HG02852 (cell line): ENCODE results near the gene WDR90.

ENCODE experiments used
- ATAC-seq: cut with Tn5 transposase; IDR thresholded peaks from one replicate; pipeline ENCODE4 v1.9.1; 2021; ENCODE audit warnings: mild to moderate bottlenecking, moderate library complexity; ENCODE audit not compliant: unreplicated experiment

WDR90 gene

GRCh38 chr16:648781-649589, at the start of gene WDR90:
WDR90 (plus strand) TSS chr16:649365; CDS start chr16:649417, 52 bp downstream.
- ATAC-seq = peak; percentile 80

DNA sequence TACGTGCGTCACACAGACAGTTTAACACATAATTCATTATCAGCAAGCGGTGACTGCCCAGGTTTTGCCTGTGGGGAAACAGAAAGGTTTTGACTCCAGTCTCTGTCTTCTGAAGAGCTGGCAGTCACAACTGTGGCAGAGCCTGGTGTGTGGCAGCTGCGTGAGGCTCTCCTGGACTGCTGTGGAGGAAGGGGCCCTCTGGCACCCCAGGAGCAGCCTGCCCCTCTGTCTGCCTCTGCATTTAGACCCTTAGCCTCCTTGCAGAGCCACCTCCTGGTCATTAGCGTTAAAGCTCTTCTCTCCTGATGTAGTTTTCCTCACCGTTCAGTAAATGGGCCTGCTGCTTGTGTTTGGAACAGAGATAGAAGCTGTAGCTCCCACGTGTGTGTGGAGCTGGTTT, 48.4 kb upstream of the WDR90 start:
- no peak for ATAC-seq

DNA sequence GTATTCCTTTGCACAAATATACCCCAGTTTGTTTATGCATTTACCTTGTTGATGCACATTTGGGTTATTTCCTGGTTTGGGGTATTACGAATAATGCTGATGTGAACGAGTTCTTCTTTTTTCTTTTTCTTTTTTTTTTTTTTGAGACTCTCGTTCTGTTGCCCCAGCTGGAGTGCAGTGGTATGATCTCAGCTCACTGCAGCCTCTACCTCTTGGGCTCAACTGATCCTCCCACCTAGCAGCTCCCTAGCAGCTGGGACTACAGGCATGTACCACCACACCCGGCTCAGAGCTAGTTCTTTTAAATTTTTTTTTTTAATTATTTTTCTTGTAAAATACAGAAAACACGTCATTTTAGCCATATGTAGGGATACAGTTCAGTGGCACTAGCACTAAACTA, 45.2 kb upstream of the WDR90 start:
- no peak for ATAC-seq

DNA sequence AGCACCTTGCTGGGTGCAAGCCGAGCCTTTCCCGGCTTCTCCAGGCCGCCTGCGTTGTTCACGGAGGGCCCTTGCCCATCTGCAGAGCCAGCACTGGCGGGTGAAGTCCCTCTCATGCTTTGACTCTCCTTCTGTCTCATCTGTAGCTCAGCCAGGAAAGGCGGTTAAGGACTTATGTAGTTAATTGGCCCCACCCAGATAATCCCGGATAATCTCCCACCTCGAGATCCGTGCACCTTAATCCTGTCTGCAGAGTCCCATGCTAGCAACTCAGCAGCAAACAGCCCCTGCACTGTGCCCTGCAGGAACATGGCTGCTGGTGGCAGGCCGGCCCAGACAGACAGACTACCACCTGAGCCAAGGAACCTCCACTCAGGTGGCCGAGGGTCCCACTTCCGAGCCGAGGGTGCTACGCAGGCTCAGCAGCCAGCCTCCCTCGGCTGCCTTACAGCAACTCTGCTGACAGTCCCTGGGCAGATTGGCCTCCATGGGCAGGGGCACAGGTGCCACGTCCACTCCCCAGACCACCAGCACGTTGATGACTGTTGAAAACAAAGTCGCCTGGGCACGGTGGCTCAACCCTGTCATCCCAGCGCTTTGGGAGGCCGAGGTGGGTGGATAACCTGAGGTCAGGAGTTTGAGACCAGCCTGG, 42.4 kb upstream of the WDR90 start:
- no peak for ATAC-seq

- ATAC-seq = no peak
Observed at GRCh38 chr16:608019-608418, 41.1 kb upstream of the WDR90 start.

GRCh38 chr16:609316-609715, 39.8 kb upstream of the WDR90 start:
- ATAC-seq = no peak

- no peak for ATAC-seq
Observed at GRCh38 chr16:609984-610383, 39.2 kb upstream of the WDR90 start.

DNA sequence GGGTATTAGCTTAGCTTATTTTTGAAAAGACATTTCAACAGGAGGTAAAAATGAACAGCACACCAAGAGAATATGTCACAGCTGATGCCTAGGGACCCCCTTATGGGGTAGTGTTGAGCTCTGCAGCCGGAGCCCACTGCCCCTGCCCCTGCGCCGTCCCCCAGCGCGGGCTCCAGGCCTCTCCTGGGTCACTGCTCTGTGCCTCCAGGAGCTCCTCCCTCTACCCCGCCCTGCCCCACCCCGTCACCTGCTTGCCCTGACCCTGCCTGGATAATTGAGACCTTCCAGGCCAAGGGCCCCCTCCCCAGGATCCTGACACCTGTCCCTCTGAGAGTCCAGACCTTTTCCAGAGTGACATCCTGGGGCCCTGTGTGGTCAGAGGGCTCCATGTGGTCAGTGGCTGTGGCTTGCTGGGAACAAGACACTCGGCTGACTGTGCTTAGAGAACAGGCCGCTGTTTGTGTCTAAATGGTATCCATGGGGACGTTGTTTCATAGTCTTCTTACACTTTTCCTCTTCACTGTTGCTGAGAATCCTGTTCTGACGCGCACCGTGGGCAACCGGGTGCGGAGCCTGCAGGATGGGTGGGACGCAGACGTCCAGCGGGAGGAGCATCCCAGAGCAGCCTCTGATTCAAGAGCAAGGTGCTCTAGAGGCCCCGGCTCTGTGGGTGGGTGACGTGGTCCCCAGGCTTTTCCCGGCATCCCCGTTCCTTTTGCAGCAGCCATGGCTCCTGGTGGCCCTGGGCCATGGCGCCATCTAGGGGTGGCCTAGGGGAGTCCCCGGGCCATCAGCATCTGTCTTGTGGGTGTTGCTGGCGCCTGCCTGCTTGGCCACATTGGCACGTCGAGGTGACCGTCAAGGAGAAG, 38.4 kb upstream of the WDR90 start:
- no peak for ATAC-seq

GRCh38 chr16:615122-615521, 34.0 kb upstream of the WDR90 start:
- ATAC-seq = no peak

GRCh38 chr16:616733-617586, 32.2 kb upstream of the WDR90 start:
- no peak for ATAC-seq

DNA sequence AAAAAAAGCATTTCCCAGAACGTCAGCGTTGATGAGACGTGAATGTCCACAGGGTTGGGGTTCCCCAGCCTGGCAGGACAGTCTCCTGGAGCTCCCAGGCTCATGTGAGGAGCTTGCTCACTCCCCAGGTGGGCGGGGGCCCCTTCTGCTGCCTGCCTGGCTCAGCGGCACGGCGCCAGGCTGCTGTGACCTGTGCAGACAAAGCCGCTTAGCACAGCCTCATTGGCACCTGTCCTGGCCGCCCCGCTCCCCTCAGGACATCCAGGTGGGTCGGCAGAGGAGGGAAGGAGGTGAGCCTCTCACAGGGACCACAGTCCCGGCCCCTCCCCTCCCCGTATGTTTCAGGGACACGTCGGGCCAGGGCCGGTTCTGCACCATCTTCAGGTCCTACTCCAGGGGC, 31.3 kb upstream of the WDR90 start:
- no peak for ATAC-seq

DNA sequence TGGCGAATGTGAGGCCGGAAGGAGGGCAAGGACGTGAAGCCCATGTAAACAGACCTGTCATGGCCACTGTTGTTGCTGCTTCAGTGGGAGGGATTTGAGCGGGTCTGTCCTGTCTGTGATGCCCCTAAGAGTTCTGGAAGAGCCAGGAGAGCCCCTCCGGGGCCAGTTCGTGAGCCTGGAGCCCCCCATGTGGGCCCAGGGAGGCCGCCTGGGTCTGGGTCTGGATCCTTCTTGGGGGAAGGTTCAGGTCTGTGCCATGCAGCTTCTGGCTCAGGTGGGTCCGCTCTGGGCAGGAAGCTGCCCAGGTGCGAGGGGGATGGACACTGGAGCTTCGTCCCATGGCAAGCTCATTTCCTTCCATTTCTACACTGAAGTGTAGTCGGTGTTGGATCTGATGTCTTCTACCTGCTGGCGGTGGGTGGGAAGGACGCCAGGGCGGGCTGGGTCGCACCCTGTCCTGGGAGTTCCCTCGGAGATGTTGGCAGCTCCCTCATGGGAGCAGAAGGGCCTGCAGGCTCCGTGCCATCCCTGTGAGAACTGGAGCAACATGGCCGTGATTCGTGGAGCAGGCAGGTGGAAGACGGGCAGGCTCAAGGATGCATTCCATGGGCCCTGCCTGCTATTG, 29.6 kb upstream of the WDR90 start:
- ATAC-seq = no peak

- no peak for ATAC-seq
Observed at GRCh38 chr16:620700-621525, 28.3 kb upstream of the WDR90 start.

DNA sequence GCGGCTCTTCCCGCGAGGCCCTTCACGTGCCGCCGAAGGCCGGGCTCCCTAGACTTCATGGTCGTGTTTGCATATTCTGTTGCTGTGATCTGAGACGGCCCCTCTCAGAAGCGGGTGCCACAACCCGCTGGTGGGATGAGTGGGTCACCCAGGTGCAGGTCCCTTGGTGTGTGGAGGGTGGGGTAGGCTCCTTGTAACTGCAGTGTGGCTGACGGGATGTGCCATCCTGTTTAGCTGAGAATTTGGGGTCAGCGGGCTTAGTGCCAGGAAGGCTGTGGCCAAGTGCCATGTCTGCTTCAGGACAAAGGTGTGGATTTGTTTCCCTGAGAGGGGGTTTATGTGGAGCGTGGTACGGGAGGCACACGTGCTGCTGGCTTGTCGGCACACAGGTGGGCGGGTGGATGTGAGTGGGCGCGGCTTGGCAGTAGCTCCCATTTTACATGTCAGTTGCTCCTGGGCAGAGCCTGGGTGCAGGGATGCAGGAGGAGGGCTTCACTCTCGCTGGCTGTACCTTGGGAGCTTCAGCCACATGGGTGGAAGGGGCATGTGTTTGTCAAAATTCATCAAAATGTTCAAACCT, 27.5 kb upstream of the WDR90 start:
- no peak for ATAC-seq

DNA sequence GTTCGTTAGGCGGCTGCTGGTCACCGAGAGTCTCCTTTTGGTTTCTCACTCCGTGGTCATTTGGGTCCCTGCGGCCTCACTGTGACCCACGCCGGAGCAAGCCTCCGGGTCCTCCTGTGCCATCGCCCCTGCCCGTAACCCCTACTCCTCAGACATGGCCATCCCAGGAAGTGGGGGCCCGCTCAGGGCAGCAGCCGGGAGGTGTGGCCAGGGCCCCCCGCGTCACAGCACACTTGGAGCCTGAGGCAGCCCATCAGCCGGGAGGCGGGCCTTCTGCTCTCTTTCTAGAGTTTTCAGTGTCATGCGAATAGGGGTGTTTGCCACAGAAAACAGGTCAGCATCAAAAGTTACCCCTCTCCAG, 26.3 kb upstream of the WDR90 start:
- no peak for ATAC-seq

- ATAC-seq = no peak
Observed at GRCh38 chr16:624526-625070, 24.6 kb upstream of the WDR90 start.

GRCh38 chr16:625117-625976, 23.8 kb upstream of the WDR90 start:
- ATAC-seq = no peak
